GM12873 (cell line): ENCODE results near the gene CEMIP.

Experiments used
- CTCF ChIP-seq: IDR thresholded peaks from 2 replicates; pipeline ENCODE4 v1.5.1; 2012; ENCODE audit warnings: low read depth, mild to moderate bottlenecking, moderate library complexity, low read length, control low read depth; ENCODE audit not compliant: insufficient read depth; ENCODE audit errors: missing control alignments

The CEMIP gene

DNA sequence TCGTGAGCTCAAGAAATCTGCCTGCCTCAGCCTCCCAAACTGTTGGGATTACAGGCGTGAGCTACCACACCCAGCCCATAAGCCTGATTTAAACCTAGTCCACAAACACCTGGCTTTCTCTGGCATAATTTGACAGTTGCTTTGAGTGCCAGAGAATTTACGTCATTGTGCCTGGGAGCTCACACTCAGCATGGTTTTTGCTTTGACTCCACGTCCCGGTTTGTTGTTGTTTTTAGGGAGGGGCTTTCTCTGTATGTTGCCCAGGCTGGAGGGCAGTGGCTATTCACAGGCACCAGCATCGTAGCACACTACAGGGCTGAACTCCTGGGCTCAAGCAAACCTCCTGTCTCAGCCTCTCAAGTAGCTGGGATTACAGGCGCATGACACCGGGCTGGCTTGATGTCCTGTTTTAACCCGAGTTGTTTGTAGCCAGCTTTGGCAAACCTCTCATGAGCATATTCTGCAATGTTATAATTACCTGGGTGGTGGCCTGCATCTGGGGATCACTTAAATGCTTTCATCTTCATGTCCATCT, 32.7 kb downstream of the CEMIP start:
- TF ChIP-seq CTCF, result no peak

DNA sequence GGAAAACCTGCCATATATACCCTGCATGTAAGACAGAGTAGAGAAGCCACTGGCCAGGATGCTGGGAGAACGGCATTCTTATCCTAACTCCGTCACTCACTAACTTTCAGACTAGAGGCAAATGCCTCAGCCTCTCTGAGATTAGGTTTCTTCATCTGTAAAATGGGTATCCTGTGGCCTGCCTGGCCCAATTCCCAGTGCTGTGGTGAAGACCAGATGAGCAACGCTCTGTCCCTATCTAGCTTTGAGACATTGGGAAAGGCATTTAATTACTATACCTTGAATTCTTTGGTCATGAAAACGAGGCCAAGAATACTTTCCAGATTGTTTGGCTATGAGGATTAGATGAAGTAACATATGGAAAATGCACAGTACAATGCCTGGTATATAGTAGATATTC, 35.9 kb downstream of the CEMIP start:
- no peak for TF ChIP-seq CTCF

GRCh38 chr15:80816049-80816653, 37.0 kb downstream of the CEMIP start:
- TF ChIP-seq CTCF, result no peak

- TF ChIP-seq CTCF, result no peak
Observed at GRCh38 chr15:80816936-80817335, 37.8 kb downstream of the CEMIP start.

GRCh38 chr15:80817901-80818300, 38.7 kb downstream of the CEMIP start:
- no peak for TF ChIP-seq CTCF

- no peak for TF ChIP-seq CTCF
Observed at GRCh38 chr15:80819001-80819400, 39.8 kb downstream of the CEMIP start.

DNA sequence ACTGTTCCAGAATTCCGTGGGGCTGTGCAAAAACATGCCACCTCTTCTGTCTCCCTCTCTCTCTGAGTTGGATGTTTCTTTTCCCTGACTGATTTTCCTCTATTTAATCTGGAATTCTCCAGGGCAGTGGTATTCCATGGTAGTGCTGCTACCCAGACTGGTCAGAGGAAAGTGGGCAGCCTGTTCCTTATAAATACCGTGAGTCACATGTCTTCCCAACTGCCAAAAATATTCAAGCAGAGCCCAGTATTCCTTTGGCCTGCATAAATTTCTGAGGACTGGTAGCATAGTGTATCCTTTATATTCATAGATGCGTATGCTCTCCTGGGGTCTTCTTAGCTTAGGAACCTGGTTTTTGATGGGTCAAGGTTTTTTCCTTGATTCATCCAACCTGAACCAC, 40.9 kb downstream of the CEMIP start:
- no peak for TF ChIP-seq CTCF
